Prostate gland (tissue), 2 donors: ENCODE results near the gene PCDHGA4.
"Not testable (repeated sequence)": the region's sequence is repeated elsewhere in the genome, so short reads cannot be mapped to it uniquely, and the experiment has no call there.

Experiments used
- POLR2A ChIP-seq: fragments of 450-650 bp; IDR thresholded peaks from one replicate; pipeline ENCODE4 v1.6.1; 2016; ENCODE audit warnings: antibody characterized with exemption, mild to moderate bottlenecking
- TF ChIP-seq, protein P1 (sequence below), 4 experiments: fragments of 200-600 bp in 2 of 4; fragments of 450-650 bp in 2 of 4; sonication (generic) in 2 of 4; IDR thresholded peaks; 1 replicate in 3 of 4; 2 replicates in 1 of 4; pipeline ENCODE4 v1.5.1; 2016 to 2019; ENCODE audit warnings: antibody characterized with exemption in 4 of 4, mild to moderate bottlenecking in 2 of 4, moderate library complexity in 2 of 4

GRCh38 chr5:141387557-141388311, 32.9 kb downstream of the PCDHGA4 start, which contains the start of gene PCDHGB4:
- TF ChIP-seq, protein P1, sequence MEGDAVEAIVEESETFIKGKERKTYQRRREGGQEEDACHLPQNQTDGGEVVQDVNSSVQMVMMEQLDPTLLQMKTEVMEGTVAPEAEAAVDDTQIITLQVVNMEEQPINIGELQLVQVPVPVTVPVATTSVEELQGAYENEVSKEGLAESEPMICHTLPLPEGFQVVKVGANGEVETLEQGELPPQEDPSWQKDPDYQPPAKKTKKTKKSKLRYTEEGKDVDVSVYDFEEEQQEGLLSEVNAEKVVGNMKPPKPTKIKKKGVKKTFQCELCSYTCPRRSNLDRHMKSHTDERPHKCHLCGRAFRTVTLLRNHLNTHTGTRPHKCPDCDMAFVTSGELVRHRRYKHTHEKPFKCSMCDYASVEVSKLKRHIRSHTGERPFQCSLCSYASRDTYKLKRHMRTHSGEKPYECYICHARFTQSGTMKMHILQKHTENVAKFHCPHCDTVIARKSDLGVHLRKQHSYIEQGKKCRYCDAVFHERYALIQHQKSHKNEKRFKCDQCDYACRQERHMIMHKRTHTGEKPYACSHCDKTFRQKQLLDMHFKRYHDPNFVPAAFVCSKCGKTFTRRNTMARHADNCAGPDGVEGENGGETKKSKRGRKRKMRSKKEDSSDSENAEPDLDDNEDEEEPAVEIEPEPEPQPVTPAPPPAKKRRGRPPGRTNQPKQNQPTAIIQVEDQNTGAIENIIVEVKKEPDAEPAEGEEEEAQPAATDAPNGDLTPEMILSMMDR (IDR thresholded peaks at IDR 0.05), result peak in 3 of 4 experiments; percentile 12 to 53 (median 46)
- TF ChIP-seq POLR2A, result not testable (repeated sequence)
